Tibial artery (tissue), 4 donors: ENCODE results near the gene PHF21A.

ENCODE experiments used
- DNase-seq, 2 donors: peaks; one replicate each; pipeline ENCODE4 v3.0.0-alpha.2; 2019
- H3K27ac ChIP-seq, 2 donors: fragments of 200-600 bp; sonication (generic) in 1 of 2; 1 replicate in 1 of 2; 2 replicates in 1 of 2; pipeline ENCODE4 v1.5.1; 2018 to 2019; ENCODE audit warnings: mild to moderate bottlenecking in 1 of 2
- H3K27me3 ChIP-seq, 2 donors: fragments of 200-600 bp; sonication (generic) in 1 of 2; one replicate each; pipeline versions ENCODE4 v1.5.1 to v1.6.0; 2016 to 2019
- H3K36me3 ChIP-seq, 3 donors: fragments of 200-600 bp; sonication (generic) in 2 of 3; one replicate each; pipeline ENCODE4 v1.5.1; 2016 to 2019; ENCODE audit warnings: mild to moderate bottlenecking in 2 of 3
- H3K4me1 ChIP-seq, 4 donors: fragments of 200-600 bp; sonication (generic) in 2 of 4; 1 replicate in 3 of 4; 2 replicates in 1 of 4; pipeline ENCODE4 v1.5.1; 2016 to 2019
- H3K4me3 ChIP-seq, 2 donors: fragments of 200-600 bp; sonication (generic) in 1 of 2; 1 replicate in 1 of 2; 2 replicates in 1 of 2; pipeline ENCODE4 v1.5.1; 2018 to 2019; ENCODE audit warnings: mild to moderate bottlenecking in 2 of 2
- H3K9me3 ChIP-seq, 3 donors: fragments of 200-600 bp; sonication (generic) in 1 of 3; one replicate each; pipeline ENCODE4 v1.5.1; 2016 to 2019
- CTCF ChIP-seq, 2 experiments: fragments of 200-600 bp in 1 of 2; fragments of 450-650 bp in 1 of 2; IDR thresholded peaks; one replicate each; pipeline ENCODE4 v1.5.1; 2017 to 2019; ENCODE audit warnings: antibody characterized with exemption in 2 of 2, mild to moderate bottlenecking in 1 of 2, moderate library complexity in 1 of 2
- intact Hi-C: fragments of 100-400 bp; cut with DNase I; formaldehyde crosslinking; loops from one replicate; pipeline ENCODE4 v1.15.0; 2023; ENCODE audit warnings: low total_unique reads

Gene PHF21A

DNA sequence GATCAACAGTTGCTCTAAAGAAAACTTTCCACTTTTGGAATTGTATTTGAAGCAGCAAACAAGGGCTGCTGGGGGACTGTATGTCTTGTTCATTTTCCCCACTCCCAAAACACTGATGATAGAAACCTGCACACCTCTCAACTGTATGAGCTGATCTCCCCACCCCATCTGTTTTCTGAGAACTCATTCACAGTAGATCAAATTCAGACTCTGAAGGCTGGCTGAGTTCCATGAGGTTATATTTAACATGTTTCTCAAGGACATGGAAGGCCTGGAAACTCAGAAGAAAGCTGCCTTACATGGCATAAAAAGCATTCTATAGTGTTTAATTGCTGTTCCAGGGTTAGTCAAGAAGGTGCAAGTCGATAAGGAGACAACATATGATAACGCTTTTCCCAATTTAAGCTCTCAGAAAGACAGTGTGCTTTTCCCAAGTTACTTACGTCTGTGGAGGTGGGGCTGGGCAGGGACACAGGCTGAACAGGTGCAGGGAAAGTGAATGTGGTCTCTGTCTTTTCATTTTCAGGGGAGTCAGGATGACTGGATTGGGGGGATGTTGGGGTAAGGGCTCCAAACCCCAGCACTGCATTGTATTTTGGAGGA lies 175.8 kb downstream of the PHF21A start:
- Histone ChIP-seq H3K4me3 (no peak overlapping the region), H3K4me1 (no peaks in the 10 kb centered on the region), H3K36me3 (peaks cover 75 to 87% (median 81%) of the 10 kb centered on the region in 3 donors), H3K9me3 (no peaks in the 10 kb centered on the region), H3K27me3 (no peaks in the 10 kb centered on the region), H3K27ac (no peak overlapping the region)
- intact Hi-C loops: no loop called here
- DNase-seq: no peak
- TF ChIP-seq CTCF (IDR thresholded peaks at IDR 0.05): no peak

GRCh38 chr11:45942381-45942780 lies 178.9 kb downstream of the PHF21A start:
- intact Hi-C loops: no loop called here
- no peaks in the 10 kb centered on the region for H3K9me3 ChIP-seq
- DNase-seq: no peak
- H3K4me1 ChIP-seq: no peaks in the 10 kb centered on the region
- H3K27me3 ChIP-seq: no peaks in the 10 kb centered on the region
- TF ChIP-seq CTCF (IDR thresholded peaks at IDR 0.05): no peak
- H3K4me3 ChIP-seq: no peak overlapping the region
- peaks cover 59 to 65% (median 61%) of the 10 kb centered on the region in 3 donors for H3K36me3 ChIP-seq
- H3K27ac ChIP-seq: no peak overlapping the region

- no peaks in the 10 kb centered on the region for H3K4me1 ChIP-seq
- peaks cover 59 to 65% (median 60%) of the 10 kb centered on the region in 3 donors for H3K36me3 ChIP-seq
- intact Hi-C loops: no loop called here
- no peaks in the 10 kb centered on the region for H3K27me3 ChIP-seq
- TF ChIP-seq CTCF (IDR thresholded peaks at IDR 0.05): no peak
- H3K4me3 ChIP-seq: no peak overlapping the region
- H3K9me3 ChIP-seq: no peaks in the 10 kb centered on the region
- DNase-seq: no peak
- H3K27ac ChIP-seq: no peak overlapping the region
Observed at GRCh38 chr11:45941285-45941684, 180.0 kb downstream of the PHF21A start.

- no peak for DNase-seq
- no peaks in the 10 kb centered on the region for H3K4me1 ChIP-seq
- no peak overlapping the region for H3K4me3 ChIP-seq
- peaks cover 59 to 65% (median 60%) of the 10 kb centered on the region in 3 donors for H3K36me3 ChIP-seq
- no peak overlapping the region for H3K27ac ChIP-seq
- H3K9me3 ChIP-seq: no peaks in the 10 kb centered on the region
- TF ChIP-seq CTCF (IDR thresholded peaks at IDR 0.05): no peak
- intact Hi-C loops: no loop called here
- H3K27me3 ChIP-seq: no peaks in the 10 kb centered on the region
Observed at GRCh38 chr11:45939836-45940235, 181.4 kb downstream of the PHF21A start.

DNA sequence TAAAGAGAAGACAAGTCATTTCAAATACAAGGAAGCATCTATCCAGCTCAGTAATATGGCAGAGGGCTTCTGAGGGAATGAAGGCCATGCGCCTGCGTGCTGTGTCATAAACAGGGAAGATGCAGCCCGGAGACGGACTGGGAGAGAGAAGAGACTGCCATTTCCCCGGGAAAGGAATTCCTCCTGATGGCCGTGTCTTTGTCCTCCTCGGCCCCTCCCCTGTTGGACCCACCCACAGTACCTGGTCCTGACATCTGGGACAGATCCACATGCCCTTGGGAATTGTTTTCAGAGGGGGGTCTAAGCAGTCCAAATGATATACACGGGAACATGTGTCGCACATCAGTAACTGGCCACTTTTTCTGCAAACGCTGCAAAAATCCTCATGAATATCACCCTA lies 183.3 kb downstream of the PHF21A start:
- no peak for DNase-seq
- no peaks in the 10 kb centered on the region for H3K9me3 ChIP-seq
- peaks cover 60 to 73% (median 67%) of the 10 kb centered on the region in 3 donors for H3K36me3 ChIP-seq
- intact Hi-C loops: no loop called here
- no peak overlapping the region for H3K4me3 ChIP-seq
- no peak overlapping the region for H3K27ac ChIP-seq
- peaks cover 0 to 3% (median 0%) of the 10 kb centered on the region in 4 donors for H3K4me1 ChIP-seq
- H3K27me3 ChIP-seq: no peaks in the 10 kb centered on the region
- no peak for TF ChIP-seq CTCF (IDR thresholded peaks at IDR 0.05)
